NT2/D1 (cell line): Measurements from ENCODE around the gene COX4I2.

ENCODE experiments used
- SUZ12 ChIP-seq: IDR thresholded peaks from 2 replicates; pipeline ENCODE4 v1.6.1; 2011; ENCODE audit not compliant: insufficient read length, insufficient read depth; ENCODE audit errors: extremely low read depth
- YY1 ChIP-seq: IDR thresholded peaks from 2 replicates; pipeline ENCODE4 v1.6.1; 2011; ENCODE audit not compliant: insufficient read length, insufficient read depth
- ZNF274 ChIP-seq: IDR thresholded peaks from 2 replicates; pipeline ENCODE4 v1.6.1; 2011; ENCODE audit warnings: mild to moderate bottlenecking, low read depth, low read length

DNA sequence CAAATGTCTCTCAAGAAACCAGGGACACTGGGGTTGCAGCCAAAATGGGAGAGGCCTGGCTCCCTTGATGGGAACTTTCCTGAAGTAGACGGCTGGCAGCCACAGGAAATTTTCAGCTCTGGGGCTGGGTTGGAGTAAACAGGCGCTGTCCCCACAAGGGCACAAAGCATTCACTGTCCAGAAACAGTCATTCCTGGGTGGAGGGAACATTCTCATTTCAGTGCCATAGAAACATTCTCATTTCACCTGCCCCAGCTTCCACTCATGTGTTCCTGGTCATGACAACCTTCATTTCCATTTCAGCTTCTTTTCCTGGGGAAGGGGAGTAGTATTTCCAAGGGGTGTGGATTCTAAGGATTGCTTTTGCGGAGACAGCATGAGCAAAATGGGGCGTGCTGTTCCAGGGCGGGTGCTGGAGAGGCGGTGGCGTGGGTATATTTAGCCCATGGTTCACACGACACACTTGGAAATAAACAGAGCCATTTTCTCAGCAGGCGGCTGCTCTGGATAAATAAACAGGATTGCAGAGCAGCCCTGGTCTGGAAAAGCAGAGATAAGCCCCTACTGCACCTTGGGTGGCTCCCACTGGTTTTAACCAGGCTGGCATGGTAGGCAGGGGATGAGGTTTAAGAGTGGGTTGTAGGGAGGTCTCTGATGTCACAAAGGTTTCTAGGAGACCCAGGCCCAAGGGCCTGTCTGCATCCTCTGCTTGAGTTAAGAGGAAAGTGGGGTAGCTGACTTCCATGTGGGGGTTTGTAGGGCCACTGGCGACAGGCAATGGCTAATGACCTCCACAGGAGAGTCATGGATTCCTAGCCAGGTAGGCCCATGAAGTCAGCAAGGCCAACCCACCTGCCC, 32.9 kb downstream of the COX4I2 start:
- TF ChIP-seq ZNF274 (no peak), SUZ12 (no peak), YY1 (no peak)
